ENCODE results near the gene PPFIBP1.
A peak's percentile ranks its signal among the peaks of the same experiment; 100 is the strongest.
"Not testable (repeated sequence)": the region's sequence is repeated elsewhere in the genome, so short reads cannot be mapped to it uniquely, and the experiment has no call there.

PPFIBP1 gene

GRCh38 chr12:27631365-27631764, 107.4 kb downstream of the PPFIBP1 start:
- DNase-seq = no peak

DNA sequence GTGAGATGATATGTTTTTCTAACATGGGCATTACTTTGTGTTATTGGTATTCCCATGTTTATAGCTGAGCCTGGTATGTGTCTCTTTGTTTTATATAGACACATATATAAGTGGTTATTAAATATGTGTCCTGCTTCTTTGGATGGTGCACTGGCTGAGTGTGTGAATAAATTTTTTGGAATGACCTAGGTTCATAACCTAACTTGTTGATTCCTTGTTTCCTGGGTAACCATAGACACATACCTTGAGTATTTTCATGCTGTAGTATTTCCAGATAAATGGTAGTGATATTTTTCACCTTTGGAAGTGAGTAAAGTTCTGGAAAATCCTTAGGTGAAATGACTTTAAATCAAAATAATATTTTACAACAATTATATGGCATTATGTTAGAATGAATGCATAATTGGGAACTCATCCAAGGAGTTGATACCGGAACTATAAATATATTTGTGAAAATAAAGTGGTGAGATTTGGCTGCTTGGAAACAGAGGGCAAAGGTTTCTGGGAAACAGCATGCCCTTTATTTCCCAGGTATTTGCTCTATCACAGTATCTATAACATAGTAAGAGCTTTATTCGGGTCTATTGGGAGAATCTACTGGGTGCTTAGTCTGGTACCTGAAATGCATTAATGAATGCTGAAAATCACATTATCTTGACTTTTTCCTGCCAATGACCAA, 107.9 kb downstream of the PPFIBP1 start:
- no peak for DNase-seq

DNA sequence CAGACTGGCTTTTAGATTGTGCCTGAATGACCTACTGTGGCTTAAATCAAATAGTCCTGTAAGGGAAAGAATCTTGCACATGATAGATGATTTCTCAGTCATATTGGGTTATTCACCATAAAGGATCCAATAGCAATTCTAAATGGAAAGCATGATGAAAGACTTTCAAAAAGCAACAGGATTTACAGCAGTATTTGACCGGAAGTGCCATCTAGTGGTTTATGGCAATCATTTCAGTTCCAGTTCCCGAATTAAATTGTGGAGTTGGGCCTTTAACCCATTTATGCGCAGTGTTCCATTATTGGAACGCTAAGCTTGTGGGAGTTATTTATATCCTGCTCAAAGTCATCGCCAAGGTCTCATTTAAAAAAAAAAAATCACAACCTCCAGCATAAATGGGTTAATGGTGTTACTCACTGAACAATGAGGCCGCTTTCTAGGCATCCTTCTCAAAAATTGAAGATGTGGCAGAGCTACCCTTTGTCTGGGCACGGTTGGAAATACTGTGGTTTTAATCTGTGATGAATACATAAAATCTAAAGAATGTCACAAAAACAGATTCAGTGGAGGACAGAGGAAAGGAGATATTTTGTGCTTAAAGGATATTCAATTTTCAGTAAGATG, 111.5 kb downstream of the PPFIBP1 start:
- DNase-seq = peak; percentile 48

DNA sequence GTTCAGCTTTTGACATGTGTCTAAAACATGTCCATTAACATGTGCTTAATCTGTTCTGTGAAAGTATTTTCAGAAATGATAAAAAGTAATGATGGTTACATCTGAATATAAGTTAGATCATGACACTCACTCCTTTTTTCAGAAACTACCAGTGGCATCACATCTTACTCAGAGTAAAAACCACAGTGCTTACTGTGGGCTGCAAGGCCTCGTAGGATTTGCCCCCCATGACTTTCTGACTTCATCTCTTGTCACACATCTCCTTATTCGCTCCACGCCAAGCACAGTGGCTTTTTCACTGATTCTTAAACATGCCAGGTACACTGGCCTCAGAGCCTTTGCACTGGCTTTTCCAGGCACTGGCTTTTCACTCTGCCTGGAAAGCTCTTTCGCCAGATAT, 112.6 kb downstream of the PPFIBP1 start:
- DNase-seq = not testable (repeated sequence)

- DNase-seq = no peak
Observed at GRCh38 chr12:27637524-27637923, 113.5 kb downstream of the PPFIBP1 start.

DNA sequence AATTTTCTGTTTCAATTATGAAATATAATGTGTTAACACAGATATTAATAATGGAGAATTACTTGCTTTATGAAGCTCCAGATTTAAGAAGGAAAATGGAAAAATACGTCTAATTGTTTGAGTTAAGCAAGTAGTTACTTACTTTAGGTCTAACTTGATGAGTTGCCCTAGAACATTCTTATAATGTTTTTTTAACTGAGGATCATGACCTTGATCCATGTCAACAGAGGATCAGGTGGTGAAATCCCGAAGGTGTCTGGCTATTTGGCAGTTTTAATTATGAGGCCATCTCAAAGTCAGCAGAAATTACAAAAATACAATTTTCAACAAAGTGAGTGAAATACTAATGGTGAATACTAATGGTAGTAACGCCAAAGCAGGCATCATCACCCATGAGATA, 115.3 kb downstream of the PPFIBP1 start:
- DNase-seq = no peak

- not testable (repeated sequence) for DNase-seq
Observed at GRCh38 chr12:27640566-27641200, 116.7 kb downstream of the PPFIBP1 start.

DNA sequence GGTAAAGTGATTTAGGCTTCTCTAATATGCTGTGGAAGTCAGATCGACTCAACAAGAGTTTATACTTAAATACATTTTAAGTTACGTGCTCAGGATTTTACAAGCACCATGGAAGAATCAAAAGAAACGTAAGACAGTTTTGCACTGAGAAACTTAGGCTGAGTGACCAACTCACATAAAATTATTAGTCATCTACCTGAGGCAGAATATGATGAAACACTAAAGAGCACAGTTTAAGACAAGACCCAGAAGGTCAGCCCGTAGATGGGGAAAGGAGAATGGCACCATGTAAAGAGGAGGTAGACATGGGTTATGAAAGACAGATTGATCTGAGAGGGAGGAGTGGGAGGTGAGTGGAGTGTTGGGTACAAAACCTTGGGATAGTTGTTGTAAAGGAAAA, 118.4 kb downstream of the PPFIBP1 start:
- not testable (repeated sequence) for DNase-seq

DNA sequence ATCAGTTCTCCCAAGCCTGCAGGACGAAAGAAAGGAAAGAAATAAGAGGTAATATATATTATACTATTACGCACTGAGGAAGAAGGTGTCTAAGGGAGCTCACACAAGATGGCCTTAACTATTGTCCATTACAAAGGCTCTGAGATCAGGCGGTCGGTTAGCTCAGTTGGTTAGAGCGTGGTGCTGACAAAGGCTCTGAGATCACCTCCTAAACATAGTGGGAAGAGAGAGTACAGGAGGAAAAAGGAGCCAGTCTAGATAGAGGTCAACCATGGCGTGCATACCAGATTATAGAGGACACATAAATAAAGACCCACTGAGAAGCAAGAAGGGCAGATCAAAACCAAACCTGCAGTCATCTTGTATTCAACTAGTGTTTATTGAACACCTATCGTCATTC, 118.9 kb downstream of the PPFIBP1 start:
- not testable (repeated sequence) for DNase-seq

DNA sequence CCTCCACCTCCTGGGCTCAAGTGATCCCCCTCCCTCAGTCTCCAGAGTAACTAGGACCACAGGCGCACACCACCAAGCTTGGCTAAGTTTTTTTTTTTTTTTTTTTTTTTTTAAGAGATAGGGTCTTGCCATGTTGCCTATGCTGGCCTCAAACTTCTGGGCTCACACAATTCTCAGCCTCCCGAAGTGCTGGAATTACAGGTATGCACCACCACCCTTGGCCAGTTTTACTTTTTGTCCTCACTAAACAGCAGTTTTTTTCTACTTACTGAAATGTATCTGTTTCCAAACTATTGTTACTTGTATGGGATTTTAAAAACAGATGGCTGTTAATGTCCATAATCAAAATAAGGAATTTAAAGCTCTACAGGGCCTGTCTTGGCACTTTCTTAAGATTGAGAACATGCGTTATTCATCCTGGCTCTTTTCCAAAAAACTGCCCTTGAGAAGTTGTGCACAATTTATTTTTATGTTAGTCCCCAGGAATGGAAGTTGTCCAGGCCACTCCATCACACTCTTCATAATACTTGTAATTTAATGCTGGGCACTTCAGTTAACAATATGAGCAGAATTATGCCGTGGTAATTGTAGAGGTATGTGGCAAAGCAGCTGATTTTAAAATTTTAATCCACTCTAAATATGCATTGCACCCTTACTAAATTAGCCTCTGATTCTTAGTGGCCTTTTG, 120.3 kb downstream of the PPFIBP1 start:
- DNase-seq = no peak

- no peak for DNase-seq
Observed at GRCh38 chr12:27645671-27646070, 121.7 kb downstream of the PPFIBP1 start.

DNA sequence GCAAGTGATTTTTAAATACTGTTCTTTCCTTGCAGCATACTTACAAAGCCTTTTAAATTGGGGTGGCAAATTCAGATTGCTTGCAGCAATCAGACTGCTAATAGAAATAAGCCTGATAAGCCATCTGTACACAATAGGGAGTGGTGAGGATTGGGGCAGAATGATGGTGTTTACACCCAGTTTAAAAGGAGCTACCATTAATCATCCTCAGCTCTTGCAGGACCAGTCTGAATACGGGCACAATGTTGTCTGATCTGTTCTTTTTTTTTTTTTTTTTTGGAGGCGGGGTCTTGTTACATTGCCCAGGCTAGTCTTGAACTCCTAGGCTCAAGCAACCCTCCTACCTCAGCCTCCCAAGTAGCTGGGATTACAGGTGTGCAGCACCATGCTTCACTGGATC, 122.1 kb downstream of the PPFIBP1 start:
- DNase-seq = no peak

GRCh38 chr12:27650011-27650410, 126.0 kb downstream of the PPFIBP1 start:
- no peak for DNase-seq

DNA sequence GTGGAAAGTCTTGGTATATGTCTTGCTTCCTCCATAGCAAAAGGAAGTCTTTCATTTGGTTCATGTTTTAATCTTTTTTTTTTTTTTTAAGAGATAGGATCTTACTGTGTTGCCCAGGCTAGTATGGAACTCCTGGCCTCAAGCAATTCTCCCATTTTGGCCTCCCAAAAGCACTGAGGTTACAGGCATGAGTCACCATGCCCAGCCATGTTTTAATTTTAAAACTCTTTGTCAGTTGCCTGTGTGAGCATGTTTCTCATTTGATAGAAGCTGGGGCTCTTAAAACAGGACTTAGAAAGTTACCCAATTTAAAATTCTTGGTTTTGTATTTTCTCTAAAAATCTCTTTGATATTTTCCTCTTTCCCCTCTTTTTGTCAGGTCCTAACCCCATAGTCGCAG, 127.2 kb downstream of the PPFIBP1 start:
- no peak for DNase-seq

DNA sequence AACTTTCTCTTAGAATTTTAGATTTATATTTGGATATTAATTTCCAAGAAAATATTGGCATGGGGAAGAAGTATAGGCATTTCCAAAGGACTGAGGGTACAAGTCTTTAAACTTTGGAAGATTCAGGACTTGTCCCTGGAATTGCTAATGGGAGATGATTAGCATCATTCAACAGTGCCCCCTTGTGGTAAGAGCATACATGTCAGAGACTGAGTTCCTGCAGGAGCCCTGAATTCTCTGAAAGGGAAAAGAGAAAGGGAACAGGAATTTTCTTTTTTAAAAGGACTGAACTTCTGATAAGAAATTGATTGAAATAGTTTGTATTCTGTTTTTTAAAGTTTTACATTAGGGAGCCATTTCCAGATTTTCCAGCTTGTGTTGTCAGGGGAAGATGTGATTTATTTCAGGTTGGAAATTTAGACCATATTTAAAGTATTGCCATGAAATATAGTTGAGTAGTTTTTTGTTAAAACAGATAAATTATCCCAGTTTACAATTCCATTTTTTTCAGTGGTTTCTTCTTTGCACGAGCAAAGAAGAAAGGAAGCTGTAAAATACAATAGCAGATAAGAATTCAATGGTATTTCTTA, 128.3 kb downstream of the PPFIBP1 start:
- peak; percentile 53 for DNase-seq

- no peak for DNase-seq
Observed at GRCh38 chr12:27653661-27654060, 129.7 kb downstream of the PPFIBP1 start.

DNA sequence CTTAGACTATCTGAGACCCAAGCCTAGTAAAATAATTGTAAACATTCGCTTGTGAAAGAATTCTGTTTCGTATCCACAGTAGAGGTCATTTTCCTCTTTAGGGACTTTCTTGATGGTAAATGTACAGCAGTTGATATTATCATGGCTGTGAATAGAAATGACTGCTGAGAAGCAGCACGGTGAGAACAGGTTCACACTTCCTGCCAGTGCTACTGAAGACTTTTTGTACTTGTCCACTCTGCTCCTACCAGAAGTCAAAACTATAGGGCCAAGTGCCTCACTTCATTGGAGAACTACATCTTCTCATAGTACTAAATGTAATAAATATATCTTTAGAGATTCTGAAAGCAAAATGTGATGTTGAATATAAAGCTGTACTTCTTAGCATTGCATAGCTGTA, 131.5 kb downstream of the PPFIBP1 start:
- DNase-seq = not testable (repeated sequence)

GRCh38 chr12:27657296-27657695, 133.3 kb downstream of the PPFIBP1 start:
- DNase-seq = no peak

DNA sequence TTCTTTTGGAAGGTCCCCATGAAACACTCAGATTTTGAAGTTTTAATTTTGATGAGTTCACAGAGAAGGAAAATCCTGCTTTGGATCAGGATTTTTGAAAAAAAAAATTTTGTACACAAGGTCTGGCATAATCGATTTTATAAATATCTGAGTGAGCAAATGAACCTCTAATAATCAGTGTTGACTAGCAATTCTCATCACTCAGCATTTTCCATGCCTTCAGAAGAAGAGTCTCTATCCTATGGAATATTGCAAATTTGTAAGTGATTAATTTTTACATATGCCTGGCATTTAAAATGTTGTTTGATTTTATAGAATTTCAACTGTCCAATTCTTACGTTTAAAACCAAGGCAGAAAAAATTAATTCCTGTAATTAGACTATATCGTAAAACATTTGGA, 141.7 kb downstream of the PPFIBP1 start:
- no peak for DNase-seq

DNA sequence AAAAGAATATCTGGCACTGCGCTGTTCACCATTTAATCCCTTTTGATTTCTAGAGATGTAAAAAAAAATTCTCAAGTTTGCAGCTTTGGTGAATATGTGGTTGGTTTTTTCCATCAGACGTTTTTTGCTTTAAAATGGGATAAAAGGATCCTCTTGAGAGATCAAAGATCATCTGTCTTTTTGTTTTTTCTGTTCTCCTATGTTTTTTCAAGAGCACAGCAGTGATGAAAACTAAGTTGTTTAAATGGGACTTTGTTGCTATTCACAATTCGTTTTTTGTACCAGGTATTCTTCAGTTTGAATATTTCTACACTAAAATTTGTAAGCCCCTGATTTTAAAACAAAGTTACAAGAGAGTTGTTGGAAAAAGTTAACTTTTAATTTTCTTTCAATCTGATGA, 142.5 kb downstream of the PPFIBP1 start:
- DNase-seq = no peak

GRCh38 chr12:27667540-27667939, 143.5 kb downstream of the PPFIBP1 start:
- no peak for DNase-seq

DNA sequence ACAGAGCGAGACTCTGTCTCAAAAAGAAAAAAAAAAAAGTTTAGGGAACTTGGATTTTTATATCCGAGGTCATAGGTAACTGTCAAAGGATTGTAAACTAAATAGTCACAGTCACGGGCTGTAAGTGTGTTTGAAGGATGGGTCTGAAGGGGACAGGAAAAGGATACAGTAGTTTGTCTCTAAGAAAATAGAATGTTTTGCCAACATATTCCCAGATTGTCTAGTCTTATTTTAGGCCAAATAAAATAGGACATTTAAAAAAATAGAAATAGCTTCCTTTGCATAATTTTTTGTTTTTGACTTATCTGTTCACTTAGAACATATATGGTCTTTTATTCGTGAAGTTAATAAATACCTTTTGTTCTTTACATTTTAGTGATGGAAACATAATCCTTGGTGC, 148.0 kb downstream of the PPFIBP1 start:
- DNase-seq = no peak

DNA sequence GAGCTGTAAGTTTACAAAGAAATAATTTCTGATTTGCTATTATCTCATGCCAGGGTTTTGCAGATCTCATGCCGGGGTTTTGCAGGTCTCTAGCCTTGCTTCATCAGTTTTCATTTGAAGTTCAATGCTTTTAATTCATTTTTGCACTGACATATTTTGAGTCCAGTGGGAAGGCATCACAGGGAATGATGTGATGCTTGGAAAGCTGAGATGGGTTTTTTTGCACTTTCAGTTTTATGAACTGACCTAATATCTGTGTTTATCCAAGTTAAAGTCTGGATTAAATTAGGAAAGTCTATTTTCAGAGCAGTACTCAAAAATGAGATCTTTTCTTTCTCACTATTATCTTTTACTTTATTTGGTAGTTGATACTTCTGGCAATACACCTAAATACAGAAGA, 148.6 kb downstream of the PPFIBP1 start:
- no peak for DNase-seq

Measured in SHP77 treated with DMSO at 0.1 percent for 48 hours (cell line).